GM19372 (cell line): ENCODE measurements around the gene S1PR3.

ENCODE experiments used
- ATAC-seq: cut with Tn5 transposase; IDR thresholded peaks from one replicate; pipeline ENCODE4 v1.9.1; 2021; ENCODE audit warnings: mild to moderate bottlenecking, low read depth, moderate library complexity; ENCODE audit not compliant: unreplicated experiment

S1PR3 gene

DNA sequence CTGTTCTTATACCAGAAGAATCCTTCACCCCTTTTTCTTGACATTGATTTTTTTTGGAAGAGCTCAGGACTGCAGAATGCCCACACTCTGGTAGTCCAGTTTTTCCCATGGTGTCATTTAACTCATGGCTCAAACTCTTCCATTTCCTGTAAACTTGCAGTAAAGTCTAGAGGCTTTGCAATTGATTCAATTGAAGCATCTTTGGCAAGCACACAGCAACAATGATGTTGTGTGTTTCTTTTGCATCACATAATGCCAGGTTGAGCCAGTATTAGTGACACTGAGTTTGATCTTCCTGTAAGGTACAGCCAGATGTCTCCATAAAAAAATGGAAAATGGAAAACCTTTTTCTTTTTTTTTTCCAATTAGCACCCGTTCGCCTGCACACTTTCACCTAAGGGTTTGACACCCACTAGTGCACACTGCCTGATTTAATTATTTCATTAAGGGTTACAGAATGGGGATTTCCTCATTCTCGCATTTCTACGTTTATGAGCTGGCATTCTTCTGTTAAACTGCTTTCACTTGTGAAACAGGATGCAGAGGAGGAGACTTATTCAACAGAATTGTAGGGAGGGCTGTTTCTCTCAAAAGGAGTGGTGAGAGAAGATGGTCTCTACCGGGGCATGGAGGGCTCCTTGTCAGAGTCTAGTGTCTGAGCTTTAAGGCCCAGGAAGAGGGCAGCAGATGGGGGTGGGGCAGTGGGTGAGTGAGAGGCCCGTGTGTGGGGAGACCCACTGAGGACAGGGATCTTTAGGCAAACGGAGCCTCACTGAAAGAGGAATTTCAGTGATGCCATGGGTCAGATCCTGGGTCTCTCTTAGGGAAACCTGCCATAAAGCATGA lies 2.2 kb upstream of the S1PR3 start:
- ATAC-seq = no peak

DNA sequence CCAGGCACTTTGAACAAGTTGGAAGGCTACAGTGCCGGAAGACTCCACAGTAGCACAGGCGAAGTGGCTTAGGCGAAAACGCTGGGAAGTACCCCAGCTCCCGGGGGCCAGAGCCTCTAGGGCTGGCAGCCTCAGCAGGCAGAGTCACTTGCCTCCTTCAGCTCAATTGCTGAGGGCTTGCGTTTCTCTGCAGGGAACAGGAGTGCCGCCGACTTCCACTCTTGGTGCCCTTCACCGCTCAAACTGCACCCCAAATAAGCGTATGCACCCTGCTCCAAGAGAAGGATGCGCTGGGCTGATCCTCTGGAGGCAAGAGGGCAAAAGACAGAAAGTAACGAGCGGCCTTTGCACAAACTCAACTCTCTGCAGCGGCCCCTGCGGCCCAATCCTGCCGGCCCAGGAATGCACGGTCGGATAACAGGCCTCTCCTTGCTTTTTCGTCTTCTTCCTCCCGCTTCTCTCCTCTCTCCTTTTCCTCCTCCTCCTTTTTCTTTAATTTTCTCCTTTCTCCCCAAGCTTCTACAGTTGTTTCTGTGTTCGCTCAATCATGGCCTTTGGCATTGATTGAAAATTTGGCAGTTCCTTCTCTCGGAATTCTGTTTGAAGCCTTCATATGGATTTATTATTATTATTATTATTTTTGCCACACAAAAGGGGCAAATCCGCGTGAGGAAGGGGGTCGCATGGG lies 1.1 kb upstream of the S1PR3 start:
- no peak for ATAC-seq

DNA sequence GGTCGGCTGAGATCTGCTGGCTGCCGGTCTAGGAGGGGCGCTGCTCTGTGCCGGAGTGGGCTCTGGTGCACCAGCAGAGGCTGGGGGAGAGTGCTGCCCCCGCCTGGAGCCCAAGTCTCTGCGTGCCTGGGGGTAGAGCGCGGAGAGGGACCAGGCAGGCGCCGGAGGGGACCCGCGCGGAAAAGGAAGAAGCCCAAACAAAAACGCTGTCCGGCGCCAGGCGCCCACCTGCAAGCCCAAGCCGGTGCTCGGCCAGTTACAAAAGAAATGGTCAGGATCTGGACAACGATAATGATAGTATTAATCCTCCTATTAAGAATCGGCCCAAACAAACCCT lies 571 bp upstream of the S1PR3 start:
- no peak for ATAC-seq

DNA sequence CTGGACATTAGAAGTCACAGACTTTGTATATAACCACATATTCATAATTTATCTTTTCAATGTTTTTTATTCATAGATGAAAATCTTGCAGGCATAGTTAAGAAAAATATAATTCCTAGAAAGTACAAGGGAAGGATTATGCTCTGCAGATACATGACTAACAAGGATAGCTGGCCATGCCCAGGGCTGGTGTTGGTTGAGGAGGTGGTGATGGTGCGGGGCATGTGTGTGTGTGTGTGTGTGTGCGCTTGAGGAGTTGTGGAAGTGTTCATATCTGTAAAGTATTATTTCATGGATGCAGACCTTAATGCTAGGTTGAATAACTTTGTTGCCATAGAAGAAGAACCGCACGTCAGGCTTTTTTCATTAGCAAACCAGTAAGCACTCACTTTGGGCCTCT lies 1.3 kb downstream of the S1PR3 start:
- no peak for ATAC-seq

DNA sequence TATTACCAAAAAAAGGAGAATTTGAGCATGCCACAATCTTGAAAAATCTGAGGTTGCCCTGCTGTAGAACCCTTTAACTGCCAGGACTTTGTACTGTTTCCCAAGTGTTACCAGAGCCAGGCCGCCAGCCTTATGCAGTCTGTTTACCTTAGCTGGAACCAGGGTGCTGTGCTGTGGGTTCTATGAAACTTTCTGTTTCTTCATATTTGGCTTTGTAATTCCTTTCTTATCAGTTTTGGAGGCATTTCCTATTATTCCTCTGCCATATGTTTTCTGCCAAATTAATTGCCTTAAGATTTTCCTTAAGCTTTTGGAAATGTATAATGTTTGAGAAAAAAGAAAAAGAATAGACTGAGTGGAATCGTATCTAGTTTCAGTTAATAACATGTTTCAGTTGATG lies 2.1 kb downstream of the S1PR3 start:
- no peak for ATAC-seq

DNA sequence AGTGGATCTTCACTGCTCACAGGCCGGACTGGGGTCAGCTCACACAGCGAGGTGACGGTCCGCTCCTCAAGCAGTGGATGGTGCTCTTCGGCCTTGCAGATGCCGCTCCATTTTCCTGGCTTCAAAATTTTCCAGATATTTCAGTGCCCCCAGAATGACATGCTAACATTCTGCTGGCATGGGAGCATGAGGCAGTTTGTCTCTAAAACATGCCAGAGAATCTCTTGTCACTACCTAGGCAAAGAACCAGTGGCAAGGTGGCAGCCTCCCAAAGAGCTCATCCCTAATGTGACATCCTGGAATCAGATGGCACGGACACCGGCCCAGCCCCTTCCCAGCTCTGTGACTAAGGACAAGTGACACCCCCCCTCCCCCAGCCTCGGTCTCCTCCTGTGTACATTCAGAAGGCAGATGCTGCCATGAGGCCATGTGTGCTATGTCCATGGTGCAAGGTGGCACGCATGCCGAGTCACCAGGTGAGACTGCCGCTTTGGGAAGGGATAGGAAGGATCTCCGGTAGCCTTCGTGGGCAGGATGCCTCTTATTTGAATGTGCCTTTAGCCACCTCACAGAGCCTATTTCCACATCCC lies 2.7 kb downstream of the S1PR3 start:
- ATAC-seq = no peak

DNA sequence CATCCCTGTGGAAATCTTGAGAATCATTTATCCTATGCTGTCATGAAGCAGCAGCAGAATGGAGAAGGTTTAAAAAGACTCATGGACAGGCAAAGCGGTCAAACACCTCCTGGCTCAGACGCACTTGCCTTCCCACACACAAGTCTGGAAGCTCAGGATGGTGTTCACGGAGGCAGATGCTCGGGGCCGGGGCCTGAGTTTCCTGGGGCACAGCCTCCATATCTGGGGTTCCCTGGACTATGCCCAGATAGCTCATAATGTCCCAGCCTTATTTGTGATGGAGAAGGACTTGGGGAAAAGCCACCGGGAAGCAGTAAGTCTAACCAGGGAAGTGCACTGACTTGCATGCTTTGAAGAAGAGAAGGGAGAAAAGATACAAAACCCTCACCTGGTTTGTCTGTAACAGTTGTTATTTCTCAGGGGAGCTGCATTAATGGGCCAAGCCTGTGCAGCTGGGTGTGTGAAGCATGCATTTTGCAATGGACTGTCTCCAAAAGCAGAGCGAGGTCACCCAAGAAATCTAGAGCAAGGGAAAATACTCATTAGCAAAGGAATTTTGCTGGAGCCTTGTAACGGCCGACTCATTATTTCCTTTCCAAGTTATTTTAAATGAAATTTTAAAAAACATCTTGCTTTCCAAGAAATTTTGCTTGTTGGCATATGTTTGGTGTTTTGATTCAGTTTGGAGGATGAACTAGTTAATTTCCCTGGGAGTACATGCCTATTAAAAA lies 3.4 kb downstream of the S1PR3 start:
- no peak for ATAC-seq

DNA sequence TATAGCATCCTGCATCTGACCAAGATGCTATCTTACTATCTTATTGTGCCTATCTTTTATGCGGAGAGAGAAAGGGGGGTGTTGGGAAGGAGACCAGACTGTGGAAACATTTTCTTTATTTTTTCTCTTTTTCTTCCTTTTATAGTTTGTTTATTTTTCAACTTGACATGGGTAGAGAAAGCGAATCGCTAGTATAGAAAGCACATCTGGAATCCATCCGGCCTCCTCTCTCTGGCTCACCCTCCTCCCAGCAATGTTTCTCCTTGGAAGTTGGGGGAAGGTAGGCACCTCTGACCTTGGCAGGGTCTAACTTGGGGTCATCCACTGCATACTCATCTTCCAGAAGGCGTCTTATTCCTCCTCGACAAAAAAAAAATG lies 3.9 kb downstream of the S1PR3 start:
- no peak for ATAC-seq

DNA sequence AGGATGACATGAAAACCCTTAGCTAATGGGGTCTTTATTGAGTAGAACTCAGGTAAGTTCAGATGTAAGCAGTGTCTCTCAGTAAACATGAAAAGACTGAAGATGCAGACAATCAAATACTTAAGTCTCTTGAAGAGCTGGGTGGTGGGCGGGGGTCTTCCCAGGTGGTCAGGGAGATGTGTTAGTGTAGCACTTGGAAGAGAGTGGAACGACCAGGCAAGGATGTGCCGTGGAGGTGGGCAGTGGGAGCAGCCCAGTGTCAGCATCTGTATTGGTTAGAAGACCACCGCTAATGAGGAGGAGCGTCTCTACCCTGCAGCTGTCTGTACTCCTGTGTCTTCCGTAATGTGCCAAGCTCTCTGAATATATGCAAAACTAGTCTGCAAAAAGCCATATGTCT lies 4.4 kb downstream of the S1PR3 start:
- ATAC-seq = no peak

DNA sequence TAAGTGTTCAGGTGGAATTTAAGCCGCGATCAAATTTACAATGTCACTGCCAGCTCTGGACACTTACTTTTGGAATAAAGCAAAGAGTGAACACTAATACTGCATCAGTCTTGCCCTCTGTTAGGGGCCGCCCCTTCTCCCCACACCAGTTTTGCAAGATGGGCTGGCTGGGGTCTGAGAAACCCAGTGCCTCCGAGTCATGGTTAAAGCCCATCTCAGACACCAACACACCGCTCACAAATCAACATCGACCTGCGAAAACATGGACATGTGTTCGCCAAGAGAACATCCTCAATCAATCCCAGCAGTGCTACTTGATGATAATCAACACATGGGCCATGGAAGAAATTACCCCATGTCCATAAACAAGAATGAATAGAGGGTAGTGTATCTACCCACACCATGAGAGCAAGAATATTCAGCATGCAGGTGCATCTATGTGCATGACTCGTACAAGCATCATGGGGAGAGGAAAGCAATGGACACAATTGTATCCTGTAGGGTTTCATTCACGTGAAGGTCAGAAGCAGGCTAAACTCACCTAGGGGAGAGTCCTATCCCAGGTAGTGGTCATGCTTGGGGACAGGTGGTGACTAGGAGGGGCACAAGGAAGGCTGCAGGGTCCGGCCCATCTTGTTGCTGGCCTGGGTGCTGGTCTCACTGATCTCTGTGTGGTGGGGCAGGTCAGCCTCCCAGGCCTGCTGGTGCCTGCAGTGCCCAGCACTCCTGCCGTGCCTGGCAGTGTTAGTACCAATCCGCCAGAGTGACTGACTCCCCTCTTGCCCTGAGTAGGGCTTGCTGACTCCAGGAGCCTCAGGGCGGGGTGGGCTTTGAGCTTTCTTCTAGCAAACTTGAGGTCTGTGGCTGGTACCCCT lies 5.0 kb downstream of the S1PR3 start:
- no peak for ATAC-seq

DNA sequence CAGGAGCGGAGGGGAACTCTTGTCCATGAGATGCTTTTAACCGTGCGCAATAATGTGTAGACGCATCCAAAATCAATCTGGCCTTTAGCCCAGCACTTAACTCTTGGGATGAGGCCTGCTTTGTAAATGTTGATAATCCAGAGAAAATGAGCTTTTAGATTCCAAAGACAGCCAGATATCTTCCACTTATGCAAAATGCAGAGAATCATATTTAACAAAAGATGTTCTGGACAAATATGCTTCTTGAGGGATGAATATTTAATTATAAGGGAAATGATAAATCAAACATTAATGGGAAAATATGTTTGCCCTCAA lies 5.6 kb downstream of the S1PR3 start:
- ATAC-seq = no peak

DNA sequence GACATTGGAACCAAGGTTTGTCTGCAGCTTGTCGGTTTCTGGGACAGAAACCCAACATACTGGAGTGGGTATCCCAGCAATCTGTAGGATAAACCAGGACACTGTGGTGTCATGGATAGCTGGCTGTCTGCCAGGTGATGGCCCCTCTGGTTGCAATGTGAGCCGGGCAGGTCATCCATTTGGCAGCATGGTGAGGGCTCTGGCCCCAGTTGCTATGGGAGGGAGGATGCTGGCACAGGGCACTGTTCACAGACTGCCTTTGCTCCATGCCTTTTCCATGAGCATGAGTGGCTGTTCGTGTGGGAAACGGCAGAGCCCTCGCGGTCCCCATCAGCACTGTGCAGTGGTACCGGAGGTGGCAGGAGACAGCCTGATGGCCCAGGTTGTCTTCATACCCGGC lies 6.4 kb downstream of the S1PR3 start:
- no peak for ATAC-seq

DNA sequence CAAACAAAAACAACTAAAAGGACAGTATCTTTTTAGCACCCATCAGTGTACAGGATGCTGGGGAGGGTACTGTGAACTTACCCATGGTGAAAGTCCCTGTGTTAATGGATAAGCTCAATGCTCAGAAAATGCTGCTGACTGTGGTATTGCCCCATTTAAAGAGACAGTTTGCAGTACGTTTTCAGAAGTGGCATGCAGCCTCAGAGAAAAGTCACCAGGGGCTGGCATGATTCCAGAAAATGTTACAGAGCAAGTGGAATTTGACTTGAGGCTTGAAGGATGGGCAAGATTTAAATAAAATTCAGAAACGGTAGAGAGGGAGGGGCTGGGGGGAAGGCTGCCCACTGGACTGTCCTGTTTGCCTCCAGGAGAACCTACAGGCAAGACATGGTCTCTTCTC lies 7.2 kb downstream of the S1PR3 start:
- no peak for ATAC-seq

DNA sequence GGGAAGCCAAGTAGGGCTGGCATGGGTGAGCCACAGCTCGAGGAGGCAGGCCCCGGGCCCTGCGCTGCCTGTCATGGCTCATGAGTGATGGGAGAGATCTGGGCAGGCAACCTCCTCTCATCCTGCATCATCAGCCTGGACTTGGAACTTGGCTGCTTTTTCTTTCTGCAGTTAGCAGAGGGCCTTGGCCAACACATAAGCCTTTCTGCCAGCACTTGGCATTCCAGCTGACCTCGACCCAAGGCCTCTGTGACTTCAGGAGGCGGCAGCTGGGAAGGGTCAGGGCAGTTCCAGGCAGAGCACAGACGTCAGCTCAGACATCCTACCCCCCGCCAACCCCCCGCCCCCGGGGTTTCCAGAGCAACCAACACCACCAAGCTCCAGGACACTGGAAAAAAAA lies 7.6 kb downstream of the S1PR3 start:
- ATAC-seq = no peak

DNA sequence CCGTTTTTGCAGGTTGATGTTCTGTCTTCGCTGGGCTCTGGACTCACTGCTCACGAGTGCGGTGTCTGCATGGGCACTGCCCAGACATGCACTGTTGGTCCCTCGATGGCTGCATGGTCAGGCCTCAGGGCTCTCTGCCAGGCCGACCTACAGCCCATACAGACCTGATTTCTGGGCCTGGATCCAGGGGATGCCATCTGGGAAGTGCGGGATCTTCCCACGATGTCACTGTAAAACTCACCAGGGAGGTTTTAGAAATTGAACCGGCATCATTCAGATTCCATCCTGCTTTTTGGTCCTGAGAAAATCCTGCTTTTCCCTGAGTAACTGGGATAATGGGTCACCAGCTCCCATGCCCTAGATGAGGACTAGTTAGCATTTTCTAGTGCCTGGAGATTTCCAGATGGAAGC lies 9.1 kb downstream of the S1PR3 start:
- no peak for ATAC-seq

DNA sequence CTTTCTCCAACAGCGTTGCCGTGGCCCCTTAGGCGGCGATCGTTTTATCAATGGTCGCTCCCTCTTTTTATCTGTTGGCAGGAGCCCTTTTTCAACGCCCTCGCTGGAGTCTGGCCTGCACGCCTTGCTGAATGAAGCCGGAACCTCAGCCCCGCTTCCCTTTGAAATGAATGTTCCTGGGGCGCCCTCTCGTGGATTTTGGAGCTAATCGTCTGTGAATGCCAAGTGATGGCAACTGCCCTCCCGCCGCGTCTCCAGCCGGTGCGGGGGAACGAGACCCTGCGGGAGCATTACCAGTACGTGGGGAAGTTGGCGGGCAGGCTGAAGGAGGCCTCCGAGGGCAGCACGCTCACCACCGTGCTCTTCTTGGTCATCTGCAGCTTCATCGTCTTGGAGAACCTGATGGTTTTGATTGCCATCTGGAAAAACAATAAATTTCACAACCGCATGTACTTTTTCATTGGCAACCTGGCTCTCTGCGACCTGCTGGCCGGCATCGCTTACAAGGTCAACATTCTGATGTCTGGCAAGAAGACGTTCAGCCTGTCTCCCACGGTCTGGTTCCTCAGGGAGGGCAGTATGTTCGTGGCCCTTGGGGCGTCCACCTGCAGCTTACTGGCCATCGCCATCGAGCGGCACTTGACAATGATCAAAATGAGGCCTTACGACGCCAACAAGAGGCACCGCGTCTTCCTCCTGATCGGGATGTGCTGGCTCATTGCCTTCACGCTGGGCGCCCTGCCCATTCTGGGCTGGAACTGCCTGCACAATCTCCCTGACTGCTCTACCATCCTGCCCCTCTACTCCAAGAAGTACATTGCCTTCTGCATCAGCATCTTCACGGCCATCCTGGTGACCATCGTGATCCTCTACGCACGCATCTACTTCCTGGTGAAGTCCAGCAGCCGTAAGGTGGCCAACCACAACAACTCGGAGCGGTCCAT lies 10.0 kb downstream of the S1PR3 start:
- no peak for ATAC-seq

DNA sequence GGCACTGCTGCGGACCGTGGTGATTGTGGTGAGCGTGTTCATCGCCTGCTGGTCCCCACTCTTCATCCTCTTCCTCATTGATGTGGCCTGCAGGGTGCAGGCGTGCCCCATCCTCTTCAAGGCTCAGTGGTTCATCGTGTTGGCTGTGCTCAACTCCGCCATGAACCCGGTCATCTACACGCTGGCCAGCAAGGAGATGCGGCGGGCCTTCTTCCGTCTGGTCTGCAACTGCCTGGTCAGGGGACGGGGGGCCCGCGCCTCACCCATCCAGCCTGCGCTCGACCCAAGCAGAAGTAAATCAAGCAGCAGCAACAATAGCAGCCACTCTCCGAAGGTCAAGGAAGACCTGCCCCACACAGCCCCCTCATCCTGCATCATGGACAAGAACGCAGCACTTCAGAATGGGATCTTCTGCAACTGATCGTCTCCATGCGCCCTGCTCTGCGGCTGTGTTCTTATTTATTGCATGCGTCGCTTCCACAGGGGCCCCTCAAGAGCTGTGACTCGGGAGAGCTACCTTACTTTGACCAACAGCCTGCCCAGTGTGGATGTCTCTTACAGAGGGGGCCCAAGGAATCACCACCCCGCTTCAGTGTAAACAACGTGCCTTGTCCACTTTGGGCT lies 10.8 kb downstream of the S1PR3 start:
- no peak for ATAC-seq

DNA sequence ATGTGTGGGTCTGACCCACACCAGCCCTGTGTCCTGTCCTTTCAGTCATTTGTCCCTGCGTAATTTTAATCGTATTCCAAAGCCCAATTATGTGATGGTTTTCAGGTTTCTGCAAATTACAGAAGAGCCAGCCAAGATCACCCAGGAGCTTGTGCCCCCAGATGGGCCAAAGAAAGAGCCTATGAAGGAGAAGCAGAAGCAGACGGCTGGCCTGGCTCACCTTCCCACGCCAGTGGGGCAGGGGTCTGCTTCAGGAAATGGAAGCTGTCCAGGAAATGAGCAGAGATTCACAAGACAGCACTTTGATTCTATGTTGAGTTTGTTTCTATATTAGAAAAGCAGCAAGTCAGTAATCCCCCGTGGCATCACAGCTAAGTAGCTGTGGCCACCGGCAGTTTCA lies 11.7 kb downstream of the S1PR3 start:
- no peak for ATAC-seq

DNA sequence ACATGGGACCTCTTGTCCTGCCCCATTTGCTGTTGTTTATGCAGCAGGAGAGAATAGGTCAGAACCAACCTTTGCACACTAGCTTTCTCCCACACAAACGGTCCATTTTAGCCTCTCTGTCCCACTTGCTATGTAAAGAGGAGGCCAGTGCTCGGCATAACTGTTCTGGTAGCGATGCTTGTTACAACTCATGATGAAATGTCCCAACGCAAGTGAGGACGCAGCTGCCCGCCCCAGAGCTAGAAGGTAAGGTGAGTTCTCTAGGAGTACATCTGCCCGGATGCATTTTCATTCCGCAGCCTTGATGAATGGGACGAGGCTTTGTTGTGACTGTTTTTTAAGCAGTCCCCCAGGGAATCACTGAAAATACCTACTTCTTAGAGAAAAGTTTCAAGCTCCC lies 14.1 kb downstream of the S1PR3 start:
- no peak for ATAC-seq
